Loucy (cell line): ENCODE measurements around the gene ACVR1B.

Source experiments
- CTCF ChIP-seq: fragments of 200-600 bp; sonication (generic); conservative IDR thresholded peaks from 2 replicates; pipeline ENCODE4 v1.5.1; 2014; ENCODE audit warnings: mild to moderate bottlenecking, antibody characterized with exemption, low read length
- EZH2phosphoT487 ChIP-seq: fragments of 200-600 bp; IDR thresholded peaks from 2 replicates; pipeline ENCODE4 v1.6.1; 2018; ENCODE audit warnings: antibody characterized with exemption, mild to moderate bottlenecking, moderate library complexity, borderline replicate concordance

- TF ChIP-seq CTCF: no peak
- TF ChIP-seq EZH2phosphoT487: peak; percentile 32; the same call in 1 of the 2 replicates
These were observed 21.4 kb downstream of the ACVR1B start for GRCh38 chr12:51972849-51973273.
